ENCODE results near the gene SLCO4A1. TPM values are rescaled to one million over a fixed set of nuclear protein-coding genes. Genes with fewer than 3 reads are reported as not detected.

Gene SLCO4A1
- total RNA-seq, 1 donor from 2014 or later, result 63.3 TPM

DNA sequence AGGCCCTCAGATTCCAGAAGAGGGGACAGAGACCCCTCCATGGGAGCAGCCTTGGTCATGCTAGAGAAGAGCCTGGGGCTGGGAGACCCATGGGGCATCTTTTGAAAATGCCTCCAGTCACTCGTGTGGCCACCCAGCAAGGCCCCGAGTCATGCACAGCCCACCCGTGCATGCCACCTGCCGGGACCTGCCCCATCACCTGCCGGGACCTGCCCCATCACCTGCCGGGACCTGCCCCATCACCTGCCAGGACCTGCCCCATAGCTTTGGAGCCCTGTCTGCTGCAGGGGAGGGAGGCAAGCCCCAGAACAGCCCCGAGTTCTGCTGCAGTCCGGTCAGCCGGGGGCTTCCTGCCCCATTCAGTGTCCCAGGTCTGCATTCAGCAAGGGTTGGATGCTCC is 37.5 kb upstream of the SLCO4A1 start:
- Histone ChIP-seq H3K36me3 (no peaks in the 10 kb centered on the region), H3K4me1 (peaks cover 26% of the 10 kb centered on the region), H3K4me3 (no peak overlapping the region), H3K9me3 (no peaks in the 10 kb centered on the region), H3K27me3 (peaks cover 11% of the 10 kb centered on the region), H3K27ac (no peak overlapping the region)
- TF ChIP-seq, protein P1, sequence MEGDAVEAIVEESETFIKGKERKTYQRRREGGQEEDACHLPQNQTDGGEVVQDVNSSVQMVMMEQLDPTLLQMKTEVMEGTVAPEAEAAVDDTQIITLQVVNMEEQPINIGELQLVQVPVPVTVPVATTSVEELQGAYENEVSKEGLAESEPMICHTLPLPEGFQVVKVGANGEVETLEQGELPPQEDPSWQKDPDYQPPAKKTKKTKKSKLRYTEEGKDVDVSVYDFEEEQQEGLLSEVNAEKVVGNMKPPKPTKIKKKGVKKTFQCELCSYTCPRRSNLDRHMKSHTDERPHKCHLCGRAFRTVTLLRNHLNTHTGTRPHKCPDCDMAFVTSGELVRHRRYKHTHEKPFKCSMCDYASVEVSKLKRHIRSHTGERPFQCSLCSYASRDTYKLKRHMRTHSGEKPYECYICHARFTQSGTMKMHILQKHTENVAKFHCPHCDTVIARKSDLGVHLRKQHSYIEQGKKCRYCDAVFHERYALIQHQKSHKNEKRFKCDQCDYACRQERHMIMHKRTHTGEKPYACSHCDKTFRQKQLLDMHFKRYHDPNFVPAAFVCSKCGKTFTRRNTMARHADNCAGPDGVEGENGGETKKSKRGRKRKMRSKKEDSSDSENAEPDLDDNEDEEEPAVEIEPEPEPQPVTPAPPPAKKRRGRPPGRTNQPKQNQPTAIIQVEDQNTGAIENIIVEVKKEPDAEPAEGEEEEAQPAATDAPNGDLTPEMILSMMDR (IDR thresholded peaks at IDR 0.05), result no peak
- ATAC-seq, result no peak
- no peak for DNase-seq
- intact Hi-C loops (cut with DNase I), result no loop called here

DNA sequence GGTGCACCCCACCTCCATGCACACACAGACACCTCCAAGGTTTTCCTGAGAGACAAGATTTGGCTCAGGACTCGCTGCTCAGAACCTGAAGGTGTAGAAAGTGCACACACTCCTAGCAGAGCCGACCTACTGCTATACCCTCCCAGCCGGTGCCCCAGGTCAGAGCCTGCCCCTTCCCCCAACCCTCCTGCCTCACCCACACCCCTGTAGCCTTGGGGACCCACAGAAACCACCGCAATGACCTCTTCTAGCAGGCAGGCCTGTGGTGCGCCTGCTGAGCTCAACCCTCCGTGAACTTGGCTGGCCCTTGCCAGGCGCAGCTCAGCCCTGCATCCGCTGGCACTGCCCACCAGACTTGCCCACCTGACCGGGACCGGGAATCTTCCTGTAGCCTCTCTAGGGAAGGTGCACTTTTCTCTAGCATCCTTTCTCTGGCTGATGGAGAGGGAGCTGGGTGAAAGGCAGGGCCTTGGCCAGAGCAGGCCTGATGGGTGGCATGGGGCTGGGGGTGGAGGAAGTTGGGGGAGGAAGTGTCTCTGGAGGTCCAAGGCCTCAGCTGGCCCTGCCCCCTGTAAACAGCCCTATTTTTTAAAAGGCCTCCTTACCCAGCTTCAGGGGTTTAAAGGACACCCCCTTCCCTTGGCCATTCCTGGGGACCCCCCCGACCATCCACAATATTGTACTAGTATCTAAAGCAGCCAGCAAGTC is 36.9 kb upstream of the SLCO4A1 start:
- Histone ChIP-seq H3K27me3 (peaks cover 11% of the 10 kb centered on the region), H3K9me3 (no peaks in the 10 kb centered on the region), H3K27ac (no peak overlapping the region), H3K4me3 (no peak overlapping the region), H3K36me3 (no peaks in the 10 kb centered on the region), H3K4me1 (peaks cover 26% of the 10 kb centered on the region)
- ATAC-seq, result no peak
- DNase-seq, result no peak
- TF ChIP-seq, protein P1 (IDR thresholded peaks at IDR 0.05), result no peak
- intact Hi-C loops (cut with DNase I), result no loop called here

DNA sequence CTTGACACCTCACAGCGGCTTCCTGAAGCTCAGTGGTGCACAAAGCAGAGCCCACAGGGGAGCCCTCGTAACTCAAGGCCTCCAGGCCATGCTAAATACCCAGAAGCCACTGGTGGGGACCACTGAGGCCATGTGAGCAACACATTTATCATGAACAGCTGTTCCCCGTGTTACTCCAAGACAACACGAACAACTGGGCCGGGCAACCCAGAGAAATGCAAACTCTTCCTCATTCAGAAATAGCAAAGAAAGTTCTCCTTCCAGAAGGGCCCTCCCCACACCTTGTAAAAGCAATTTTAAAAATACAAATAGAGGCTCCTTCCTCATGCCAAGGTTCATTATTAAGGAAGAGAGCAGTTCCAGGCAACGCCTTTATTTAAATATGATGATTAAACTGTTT is 36.3 kb upstream of the SLCO4A1 start:
- Histone ChIP-seq H3K36me3 (no peaks in the 10 kb centered on the region), H3K27me3 (peaks cover 7% of the 10 kb centered on the region), H3K4me3 (no peak overlapping the region), H3K4me1 (peaks cover 26% of the 10 kb centered on the region), H3K9me3 (no peaks in the 10 kb centered on the region), H3K27ac (no peak overlapping the region)
- intact Hi-C loops (cut with DNase I), result no loop called here
- TF ChIP-seq, protein P1 (IDR thresholded peaks at IDR 0.05), result no peak
- ATAC-seq, result no peak
- no peak for DNase-seq

DNA sequence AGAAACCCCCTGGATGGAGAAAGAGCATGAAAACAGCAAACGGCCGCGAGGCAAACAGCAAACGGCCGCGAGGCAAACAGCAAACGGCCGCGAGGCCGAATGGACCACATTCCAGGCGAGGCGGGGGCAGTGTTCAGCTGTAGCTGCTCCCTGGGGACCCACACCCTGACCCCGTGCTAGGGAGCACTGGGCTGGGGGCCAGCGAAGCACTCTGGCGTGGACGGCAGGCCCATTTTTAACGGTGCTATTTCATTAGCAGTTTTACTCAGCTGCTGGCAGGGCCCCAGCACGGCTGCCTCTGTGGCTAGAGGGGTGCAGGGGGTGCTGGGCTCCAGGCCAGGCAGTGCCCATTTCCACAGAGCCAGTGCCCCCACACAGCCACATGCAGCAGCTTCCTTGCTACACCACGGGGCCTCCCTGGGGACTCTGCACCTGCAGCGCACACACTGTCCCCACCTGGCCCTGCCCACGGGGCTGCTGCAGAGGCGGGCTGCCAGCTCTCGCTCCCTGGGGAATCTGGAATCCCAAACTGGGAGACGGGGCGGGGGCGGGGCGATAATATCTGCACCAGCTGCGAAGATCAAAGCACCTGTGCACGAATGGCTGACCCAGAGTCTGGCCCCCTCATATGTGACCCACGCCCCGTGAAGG is 35.6 kb upstream of the SLCO4A1 start:
- Histone ChIP-seq H3K27me3 (peaks cover 7% of the 10 kb centered on the region), H3K36me3 (no peaks in the 10 kb centered on the region), H3K4me1 (peaks cover 26% of the 10 kb centered on the region), H3K27ac (no peak overlapping the region), H3K4me3 (no peak overlapping the region), H3K9me3 (no peaks in the 10 kb centered on the region)
- DNase-seq (no peak), ATAC-seq (no peak)
- intact Hi-C loops (cut with DNase I), result no loop called here
- TF ChIP-seq, protein P1 (IDR thresholded peaks at IDR 0.05), result no peak

DNA sequence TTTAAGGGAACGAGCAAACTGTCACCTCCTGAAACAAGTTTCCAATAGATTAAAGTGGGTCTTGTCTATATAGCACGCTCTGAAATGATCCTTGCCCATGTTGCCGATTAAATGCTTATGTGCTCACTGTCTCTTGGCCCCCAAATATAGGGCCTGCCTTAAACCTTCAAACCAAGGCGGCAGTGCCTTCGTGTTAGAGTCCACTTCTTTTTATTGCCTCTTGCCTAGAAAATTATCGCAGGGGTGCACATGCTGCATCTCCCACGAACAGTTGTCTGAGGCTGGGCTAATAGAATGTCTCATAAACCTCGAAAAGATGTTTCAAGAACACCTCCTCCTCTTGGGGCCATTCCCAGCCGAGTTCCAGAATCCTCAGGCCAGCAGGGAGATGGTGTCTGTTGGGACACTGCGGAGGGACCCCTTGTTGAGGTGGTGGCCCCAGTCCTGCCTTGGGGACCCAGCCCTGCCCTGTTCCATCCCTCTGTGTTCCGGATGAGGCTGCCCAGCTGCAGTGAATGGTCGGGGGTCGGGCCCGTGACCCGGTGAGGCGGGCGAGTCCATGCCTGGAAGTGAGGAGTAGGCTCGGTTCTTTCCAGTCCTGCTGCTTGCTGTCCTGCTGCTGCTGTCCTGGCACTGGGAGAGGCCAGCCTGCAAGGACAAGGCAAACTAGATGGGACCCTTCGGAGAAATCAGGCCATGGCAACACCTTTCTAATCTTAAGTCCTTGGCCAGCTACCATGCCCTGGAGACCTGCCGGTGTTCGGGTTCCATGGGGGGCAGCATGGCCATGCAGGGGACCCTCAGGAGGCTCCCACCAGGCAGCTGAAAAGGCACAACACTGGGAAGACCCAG is 34.7 kb upstream of the SLCO4A1 start:
- TF ChIP-seq, protein P1 (IDR thresholded peaks at IDR 0.05), result no peak
- Histone ChIP-seq H3K27ac (no peak overlapping the region), H3K36me3 (no peaks in the 10 kb centered on the region), H3K4me1 (peaks cover 19% of the 10 kb centered on the region), H3K9me3 (no peaks in the 10 kb centered on the region), H3K27me3 (peaks cover 7% of the 10 kb centered on the region), H3K4me3 (no peak overlapping the region)
- intact Hi-C loops (cut with DNase I), result no loop called here
- DNase-seq, result no peak
- ATAC-seq, result no peak

Measured in upper lobe of right lung (tissue), 1 donor.